Activated naive CD4-positive, alpha-beta T cell (primary cell): ENCODE measurements around the gene AGMO.
"Not testable (repeated sequence)": the region's sequence is repeated elsewhere in the genome, so short reads cannot be mapped to it uniquely, and the experiment has no call there.

Source experiments
- DNase-seq, 4 experiments: peaks; one replicate each; lab custom pipeline; 2025; lab: John Stamatoyannopoulos, UW

The AGMO gene

DNA sequence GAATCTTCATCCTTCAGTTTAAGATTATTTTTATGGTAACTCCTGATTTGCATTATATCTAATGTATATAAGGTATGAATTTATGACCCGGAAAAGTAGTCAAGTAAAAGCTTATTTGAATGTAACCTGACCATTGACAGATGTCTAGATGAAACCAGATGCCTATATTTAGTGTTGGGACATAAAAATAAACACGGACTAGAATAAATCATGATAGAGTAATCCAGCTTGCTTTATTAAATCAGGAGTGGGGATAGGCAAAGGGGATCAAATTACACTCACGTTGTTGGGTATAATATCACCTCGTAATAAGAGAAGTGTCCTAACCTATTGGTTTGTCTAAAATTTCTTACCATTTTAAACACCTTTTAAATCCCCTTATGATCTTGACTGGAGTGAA lies 244.6 kb downstream of the AGMO start:
- DNase-seq: no peak

DNA sequence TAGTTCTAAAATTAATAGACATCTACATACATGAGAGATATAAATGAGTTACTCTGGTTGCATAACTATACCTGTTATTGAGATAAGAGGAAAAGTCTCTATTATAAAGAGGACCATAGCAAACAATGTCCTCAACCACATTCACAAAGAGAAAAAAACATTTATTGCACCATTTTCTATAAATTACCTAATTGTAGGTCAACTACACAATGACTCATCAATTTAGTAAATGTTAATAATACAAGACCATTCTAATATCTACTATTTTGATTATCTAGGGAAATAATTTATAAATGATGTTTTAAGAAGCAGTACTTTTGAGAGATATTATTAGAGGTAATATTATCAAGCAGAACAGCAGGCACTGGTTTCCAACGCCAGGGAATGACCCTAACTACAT lies 246.1 kb downstream of the AGMO start:
- no peak for DNase-seq

DNA sequence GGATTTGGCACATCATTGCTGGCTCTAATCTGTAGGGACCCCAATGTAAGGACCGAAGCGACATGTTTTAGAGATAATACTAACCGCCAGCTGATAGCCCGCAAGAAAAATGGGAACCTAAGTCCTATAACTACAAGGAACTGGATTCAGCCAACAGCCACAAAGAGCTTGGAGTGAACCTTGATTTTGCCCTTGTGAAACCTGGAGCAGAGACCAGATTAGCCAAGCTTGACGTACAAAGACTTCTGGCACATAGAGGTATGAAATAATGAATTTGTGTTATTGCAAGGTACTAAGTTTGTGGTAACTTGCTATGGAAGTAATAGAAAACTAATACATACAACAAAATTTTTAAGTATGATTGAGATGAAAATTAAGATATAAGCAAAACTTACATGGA lies 246.9 kb downstream of the AGMO start:
- DNase-seq: no peak

DNA sequence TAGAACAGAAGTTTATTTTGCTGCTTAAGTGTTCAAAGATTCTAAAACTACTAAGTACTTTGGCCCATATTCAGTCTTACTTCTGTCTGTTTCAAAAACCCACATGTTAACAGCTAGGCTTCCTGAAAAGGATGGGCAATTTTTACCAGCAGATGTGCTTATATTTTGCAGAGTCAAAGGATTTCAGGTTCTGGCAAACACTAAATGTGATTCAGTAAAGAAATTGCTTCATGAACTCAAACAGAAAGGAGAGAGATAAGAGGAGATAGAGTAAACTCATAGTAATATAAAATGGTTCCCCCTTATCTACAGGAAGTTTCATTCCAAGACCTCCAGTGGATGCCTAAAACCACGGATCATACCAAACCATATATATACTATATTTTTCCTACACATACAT lies 248.5 kb downstream of the AGMO start:
- DNase-seq: no peak

DNA sequence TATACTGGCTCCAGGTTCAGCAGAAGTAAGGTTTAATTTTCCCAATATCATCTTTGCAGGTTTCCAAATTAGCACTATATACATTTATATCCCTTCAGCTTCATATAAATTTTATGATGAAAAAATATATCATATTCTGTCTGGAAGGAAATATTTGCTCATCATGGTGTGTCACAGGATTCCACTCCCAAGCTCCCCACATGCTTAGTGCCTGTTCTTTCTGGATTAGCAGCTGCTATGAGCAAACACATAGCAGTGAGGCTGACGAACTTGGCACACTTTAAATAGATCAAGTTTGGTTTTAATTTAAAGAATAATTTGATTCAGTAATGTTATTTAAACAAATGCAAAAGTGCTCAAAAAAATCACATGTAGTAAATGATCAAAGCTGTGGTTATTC lies 251.9 kb downstream of the AGMO start:
- DNase-seq: no peak

DNA sequence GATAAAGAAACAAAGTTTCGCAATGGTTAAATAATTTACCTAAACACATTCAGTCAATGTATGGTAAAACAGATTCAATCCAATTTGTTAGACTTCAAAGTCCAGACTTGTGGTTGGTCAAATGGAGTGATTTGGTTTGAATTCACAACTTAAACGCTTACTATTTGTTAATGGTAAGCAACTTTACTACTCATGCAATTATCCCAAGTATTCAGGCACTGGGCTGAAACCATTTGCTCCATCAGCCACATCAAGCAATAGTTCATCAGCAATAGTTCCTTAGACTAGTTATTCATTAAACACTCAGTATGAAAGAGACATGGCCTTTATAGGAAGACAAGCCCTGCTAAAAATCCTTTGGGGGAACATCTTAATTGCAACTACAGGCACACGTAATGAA lies 253.0 kb downstream of the AGMO start:
- no peak for DNase-seq

DNA sequence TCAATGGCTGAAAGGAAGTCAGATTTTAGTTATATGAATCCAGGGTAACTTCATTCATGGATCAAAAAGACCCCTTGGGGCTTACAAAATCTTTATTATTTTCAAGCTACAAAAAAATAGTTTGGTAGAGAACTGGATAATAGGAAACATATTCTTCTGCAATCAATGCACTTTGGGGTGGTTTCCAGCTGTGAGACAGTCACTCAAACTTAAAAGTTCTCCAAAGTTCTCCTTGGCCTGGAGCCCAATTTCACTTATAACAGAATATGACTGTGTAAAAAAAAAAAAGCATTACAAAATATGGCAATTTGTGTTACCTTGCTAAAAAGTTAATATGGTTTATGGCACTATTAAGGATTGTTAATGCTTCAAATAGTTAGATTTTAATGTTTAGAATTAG lies 255.5 kb downstream of the AGMO start:
- no peak for DNase-seq

DNA sequence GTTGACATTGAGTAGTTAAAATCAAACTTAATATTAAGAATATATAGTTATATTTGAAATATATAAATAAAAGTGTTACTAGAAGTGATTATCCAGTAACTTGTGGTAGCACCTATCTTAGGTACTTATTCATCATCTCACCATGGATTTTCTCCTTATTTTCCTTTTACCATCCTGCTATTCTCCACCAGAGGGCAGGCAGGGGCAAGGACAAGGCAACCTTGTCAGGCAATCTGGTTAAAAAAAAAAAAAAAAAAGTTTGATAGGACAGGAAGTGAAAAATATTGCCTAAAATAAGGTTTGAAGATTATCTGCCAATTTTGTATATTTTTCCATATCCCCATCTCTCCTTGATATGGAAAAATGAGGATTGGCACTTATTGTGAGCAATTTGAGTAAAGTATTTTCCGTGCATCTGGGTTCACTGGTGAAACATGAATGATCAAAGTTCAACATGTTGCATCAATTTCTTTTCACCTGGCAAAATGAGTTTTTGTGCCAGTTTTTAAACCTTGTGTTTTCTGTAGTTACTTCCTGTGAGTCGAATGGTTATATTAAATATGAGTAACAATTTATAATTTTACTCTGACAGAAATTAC lies 256.7 kb downstream of the AGMO start:
- DNase-seq: no peak

DNA sequence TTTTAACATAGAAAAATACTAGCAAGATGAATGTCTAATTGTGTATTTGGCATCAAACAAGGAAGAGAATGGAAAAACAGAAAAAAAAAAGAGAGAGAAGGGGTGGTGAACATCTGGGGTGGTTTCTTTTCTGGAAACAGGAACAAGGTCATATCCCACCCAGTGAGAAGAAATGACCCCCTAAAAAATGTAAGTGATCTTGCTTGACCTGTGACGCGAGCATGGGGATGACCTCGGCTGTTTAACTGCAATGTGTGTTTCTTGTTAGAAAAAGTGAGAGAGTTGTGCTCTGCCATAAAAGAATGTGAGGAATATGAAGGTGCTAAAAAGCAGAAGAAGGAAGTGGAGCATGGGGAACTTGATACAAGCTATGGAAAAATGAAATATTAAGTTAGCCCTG lies 258.5 kb downstream of the AGMO start:
- no peak for DNase-seq

DNA sequence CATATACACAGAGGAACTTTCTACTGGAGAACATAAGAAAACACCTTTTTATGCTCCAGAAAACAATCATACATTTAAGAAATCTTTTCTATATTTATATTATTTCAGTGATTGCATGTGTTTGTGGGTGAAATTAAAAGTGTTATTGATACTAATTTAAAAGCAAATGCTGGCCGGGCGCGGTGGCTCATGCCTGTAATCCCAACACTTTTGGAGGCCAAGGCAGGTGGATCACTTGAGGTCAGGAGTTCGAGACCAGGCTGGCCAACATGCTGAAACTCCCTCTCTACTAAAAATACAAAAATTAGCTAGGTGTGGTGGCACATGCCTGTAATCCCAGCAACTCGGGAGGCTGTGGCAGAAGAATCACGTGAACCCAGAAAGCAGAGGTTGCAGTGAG lies 260.8 kb downstream of the AGMO start:
- DNase-seq: not testable (repeated sequence)

DNA sequence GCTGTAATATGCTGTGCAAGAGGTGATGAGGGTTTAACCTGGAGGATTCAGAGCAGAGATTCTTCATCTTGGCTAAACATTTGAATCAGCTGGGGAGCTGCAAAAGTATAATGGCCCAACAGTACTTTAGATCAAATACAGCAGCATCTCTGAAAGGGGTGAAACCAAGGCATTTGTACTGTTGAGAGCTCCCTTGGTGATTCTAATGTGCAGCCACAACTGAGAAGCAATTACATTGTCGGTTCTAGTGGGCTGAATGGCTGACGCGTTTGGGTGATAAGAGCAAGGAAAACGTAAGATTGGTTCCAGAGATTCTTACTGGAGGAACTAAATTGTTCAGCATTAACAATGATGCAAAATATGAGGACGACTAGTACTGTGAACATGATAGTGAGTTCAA lies 269.7 kb downstream of the AGMO start:
- DNase-seq: no peak

DNA sequence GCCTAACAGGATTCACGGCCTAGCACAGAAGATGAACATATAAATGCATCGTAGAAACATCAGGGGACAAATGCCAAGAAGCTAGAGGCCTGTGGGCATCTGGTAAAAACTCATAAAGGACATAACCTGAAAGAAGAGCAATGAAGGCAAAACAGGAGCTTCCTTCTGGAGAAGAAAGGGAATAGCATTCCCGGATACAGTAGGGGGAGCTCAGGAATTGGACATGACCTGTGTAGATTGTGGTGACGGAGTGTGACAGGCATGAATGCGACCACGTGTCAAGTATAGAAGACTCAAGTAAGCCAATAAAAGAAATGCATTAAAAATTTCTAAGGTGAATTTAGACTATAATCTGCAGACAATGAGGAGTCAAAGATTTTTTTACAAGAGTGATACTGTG lies 270.1 kb downstream of the AGMO start:
- DNase-seq: no peak

DNA sequence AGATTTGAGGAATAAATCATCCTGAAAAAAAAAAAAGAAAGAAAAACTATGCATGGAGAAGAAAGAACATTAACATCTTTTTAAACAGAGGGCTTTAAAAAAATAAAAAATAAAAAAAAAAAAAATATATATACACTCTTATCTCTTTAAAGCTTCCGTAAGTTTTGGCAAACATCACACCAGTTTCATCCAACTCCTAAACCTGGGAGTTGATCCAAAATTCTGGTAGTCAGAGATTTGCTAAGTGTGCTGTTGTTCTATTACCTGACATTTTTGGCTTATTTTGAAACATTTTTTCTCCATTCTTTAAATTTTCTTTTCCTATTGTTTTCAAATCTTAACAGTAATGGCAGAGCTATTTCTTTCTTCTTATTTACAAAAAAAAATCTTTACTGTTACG lies 273.1 kb downstream of the AGMO start:
- no peak for DNase-seq

DNA sequence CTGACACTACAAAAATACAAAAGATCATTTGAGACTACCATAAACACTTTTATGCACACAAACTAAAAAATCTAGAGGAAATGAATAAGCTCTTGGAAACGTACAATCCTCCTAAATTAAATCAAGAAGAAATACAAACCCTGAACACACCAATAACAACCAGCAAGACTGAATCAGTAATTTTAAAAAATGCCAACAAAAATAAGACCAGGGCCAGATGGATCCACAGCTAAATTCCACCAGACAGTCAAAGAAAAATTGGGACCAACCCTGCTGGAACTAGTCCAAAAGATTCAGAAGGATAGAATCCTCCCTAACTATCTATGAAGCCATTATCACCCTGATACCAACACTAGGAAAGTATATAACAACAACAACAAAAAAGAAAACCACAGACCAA lies 277.4 kb downstream of the AGMO start:
- no peak for DNase-seq

DNA sequence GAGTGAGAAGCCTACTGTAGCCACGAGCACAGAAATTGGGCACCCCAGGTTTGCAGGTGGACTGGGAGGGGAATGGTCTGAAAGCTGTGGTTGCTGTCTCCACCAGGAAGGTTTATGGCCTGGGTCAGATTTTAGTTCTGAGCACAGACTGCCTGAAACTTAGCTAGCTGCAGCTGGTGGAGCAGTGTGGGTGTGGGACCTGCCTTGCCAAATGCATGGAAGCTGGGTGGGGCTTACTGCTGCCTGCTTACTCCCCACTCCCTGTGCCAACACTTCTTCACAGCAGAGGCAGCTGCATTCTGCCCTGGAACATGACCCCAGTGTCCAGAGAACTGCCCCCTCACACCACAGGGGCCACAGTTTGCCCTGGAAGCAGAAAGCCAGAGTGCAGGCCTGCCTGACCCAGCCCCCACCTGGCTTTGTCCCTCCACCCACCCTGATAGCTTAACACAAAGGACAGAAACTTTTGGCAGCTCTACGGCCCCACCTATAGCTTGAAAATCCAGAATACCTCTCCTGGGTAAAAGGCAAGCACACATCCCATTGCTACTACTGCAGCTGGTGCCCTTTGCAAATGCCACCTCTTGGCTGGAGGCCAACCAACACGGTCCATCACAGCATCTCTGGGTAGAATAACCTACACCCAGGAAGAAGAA lies 281.6 kb downstream of the AGMO start:
- DNase-seq: no peak

DNA sequence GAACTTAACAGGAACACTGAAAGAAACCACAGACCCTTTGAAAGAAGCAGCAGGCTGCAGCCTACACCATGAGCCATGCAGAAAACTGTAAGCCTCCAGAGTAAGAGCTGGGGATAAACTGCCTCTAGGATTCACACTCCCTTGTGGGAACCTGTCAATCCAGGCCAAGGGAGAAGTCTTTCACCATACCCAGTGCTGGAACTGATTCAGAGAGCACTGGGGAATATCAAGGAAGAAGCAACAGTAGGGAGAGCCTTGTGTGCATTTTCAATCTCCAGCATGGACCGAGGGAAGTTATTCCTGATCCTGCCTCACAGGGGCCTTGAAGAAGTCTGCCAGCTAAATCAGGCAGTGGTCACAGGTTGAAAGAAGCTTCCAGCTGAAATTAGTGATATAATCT lies 282.2 kb downstream of the AGMO start:
- no peak for DNase-seq

DNA sequence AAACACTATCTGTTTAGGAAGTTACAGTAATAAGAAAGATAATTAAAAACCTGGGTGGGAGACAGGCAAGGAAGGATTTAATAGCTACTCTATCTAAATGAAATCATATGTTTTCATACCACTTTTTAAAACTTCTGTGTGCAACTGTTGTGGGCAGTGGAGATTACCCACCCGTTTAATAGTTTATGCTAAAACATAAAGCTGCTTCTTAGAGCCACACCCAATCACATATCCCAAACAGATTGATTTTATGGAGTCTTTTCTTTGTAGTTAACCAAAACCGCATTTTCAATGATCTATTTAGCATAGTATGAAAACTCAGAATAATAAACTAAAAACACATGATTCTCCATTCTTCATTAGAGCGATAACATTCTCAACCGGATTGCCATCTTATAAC lies 304.1 kb downstream of the AGMO start:
- DNase-seq: no peak

DNA sequence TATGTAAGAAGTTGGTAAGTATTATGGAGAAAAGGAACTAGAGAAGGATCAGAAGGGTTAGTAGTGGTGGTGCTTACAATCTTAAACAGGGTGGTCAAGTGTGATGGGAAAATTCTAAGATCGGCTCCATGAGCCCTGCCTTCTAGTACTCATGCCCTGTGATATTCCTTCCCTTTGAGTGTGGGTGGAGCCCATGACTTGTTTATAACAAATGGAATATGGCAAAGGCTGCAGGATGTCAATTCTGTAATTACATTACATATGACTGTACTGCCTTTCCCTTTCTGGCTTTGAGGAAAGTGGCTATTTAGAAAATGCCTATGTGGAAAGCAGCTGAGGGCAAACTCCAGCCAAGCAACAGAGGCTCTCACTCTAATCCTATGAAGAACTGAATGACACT lies 309.6 kb downstream of the AGMO start:
- DNase-seq: no peak

DNA sequence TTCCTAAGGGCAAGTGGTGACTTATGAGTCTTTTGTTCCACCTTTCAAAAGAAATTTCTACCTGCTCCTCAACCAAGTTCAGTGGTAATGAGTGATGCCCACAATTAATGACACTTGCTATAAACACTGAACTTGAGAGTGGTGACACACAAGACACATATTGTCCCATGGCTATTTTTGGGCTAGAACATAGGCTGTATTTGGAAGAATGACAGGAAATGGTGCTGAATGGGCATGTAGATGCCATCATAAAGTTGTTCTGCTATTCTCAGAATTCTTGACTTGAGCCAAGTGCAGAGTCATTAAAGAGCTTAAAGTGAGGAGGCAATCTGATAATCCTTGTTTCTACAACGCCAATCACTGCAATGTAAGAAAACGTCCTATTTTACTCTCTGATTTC lies 313.3 kb downstream of the AGMO start:
- no peak for DNase-seq

DNA sequence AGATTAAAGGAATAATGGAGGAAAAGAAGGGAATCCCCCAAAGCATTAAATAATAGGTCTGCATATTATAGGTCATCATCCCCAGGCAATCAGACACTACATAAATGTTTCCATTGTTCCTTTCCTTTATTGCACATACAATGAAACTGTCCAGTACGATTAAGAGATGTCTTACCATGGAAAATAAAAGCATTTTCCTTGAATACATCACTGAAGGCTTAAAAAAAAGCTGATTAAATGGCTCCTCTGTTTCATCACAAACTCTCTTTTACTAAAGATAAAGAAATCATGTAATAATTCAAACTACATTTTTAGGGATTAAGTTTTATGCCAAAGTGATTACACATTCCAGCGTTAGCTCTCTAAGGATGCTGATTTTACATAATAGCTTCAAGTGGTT lies 316.0 kb downstream of the AGMO start:
- no peak for DNase-seq

DNA sequence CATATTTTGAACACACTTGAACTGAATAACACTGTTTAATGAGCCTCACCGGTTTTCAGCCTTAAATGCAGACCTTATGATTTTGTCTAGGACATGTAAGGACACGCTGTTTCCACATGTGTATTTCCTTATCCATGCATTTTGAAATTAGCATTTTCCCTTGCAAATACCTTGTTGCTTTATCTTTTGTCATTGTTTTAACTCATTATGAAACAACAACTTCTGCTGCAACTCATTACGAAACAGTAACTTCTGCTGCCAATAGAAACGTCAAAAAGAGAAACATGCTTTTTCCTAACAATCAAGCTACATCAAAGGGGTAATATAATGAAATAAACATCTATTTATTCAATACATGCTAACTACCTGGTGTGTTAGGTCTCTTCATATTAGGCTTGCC lies 322.0 kb downstream of the AGMO start:
- no peak for DNase-seq

DNA sequence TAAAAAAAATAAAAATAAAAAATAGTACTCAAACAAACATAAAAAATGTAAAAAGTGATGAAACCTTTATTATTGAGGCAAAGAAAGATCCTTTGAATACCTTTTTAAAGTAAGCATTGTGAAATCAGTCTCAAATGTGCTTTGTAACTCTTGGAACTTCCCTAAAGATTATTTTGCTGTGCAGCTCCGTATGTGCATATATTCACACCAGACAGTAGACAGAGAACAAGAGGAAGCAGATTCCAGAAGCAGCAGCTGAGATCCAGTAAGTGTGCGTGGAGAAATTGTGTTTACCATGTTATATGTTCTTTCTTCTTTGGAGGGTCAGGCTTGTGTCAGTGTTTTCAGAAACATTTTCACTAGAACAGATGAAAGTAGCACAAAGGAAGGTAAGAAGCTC lies 324.9 kb downstream of the AGMO start:
- DNase-seq: no peak

DNA sequence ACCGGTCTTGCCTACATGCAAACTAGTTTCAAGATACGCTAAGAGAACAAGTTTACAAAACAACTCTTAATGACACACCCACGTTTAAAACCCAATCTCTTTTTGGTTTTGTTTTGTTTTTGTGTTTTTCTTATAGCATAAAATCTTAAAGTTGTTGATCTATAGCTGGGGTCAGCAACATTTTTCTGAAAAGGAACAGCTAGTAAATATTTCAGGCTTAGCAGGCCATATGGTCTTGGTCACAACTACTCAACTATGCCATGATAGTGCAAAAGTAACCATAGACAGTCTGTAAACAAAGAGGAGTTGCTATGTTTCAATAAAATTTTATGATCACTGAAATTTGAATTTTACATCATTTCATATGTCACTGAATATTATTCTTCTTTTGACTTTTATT lies 327.4 kb downstream of the AGMO start:
- DNase-seq: no peak

DNA sequence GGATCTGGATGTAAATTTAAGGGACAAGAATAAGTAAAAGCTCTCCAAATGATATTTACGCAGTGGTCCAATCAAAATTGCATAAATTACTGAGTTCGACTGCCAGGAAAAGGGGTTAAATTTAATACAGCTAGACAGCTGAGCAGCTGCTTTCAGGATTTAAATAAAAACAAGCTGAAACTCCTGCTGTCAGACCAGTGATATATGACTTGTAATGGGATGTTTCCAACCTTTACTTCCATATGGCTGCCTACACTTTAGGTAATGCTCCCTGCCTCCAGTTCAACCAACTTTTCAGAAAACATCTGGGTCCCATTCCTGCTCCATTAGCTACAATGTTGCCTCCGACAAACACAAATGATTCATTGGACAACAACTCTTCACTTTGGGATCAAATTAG lies 333.0 kb downstream of the AGMO start:
- no peak for DNase-seq

DNA sequence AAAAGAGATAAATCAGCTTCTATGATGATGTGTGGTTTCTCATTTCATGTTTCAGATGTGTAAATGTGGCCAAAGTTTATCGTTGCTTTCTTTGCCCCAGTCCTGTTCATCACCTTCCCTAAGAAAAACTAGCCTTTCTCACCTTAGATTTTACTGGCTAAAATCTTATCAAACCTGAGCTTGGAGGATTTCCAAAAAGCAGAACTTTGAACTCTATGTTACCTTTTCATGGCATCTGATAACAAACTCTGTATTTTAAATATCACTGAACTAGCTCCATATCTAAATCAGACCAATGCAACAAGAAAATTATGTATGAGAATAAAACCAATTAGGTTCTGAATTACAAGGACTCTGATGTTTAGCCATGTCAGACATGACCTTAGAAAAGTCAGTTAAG lies 335.8 kb downstream of the AGMO start:
- DNase-seq: no peak
